ENCODE results near the gene UGGT1.

GRCh38 chr2:128199141-128199540 is 108.1 kb downstream of the UGGT1 start:
- TF ChIP-seq POLR2A (IDR thresholded peaks at IDR 0.05) = no peak
- TF ChIP-seq CTCF (IDR thresholded peaks at IDR 0.05) = no peak

All from lower leg skin (tissue), 3 donors.